SK-N-SH (cell line): ENCODE data around the gene OSBPL9. TPM values are rescaled to one million over a fixed set of nuclear protein-coding genes. Genes with fewer than 3 reads are reported as not detected.

Experiments
- CTCF ChIA-PET: fragments of 300-600, 350-600 bp; formaldehyde crosslinking; extraction: SDS; loops from one replicate; lab custom pipeline; 2021; lab: Yijun Ruan, JAX
- POLR2A ChIA-PET: fragments of 350-600 bp; sonication (Branson Sonifier 250); formaldehyde crosslinking; extraction: SDS; loops from one replicate; lab custom pipeline; 2020; ENCODE audit warnings: antibody characterized with exemption, inconsistent platforms; lab: Yijun Ruan, JAX
- DNase-seq: peaks from one replicate; pipeline ENCODE4 v3.0.0; 2012
- H2AFZ ChIP-seq: fragments of 200-600 bp; sonication (generic); 2 replicates; pipeline ENCODE4 v1.8.1; 2016; ENCODE audit warnings: antibody characterized with exemption, mild to moderate bottlenecking, low read depth
- H3F3A ChIP-seq: fragments of 200-600 bp; sonication (generic); replicated peaks from 2 replicates; pipeline ENCODE3; 2016; ENCODE audit warnings: antibody characterized with exemption, mild to moderate bottlenecking; ENCODE audit not compliant: insufficient read depth
- H3K27ac ChIP-seq, 2 experiments: fragments of 200-500 bp in 1 of 2; fragments of 200-600 bp in 1 of 2; sonication (Bioruptor generic) in 1 of 2; sonication (generic), shearing (Covaris generic) in 1 of 2; 2 replicates each; pipeline versions ENCODE4 v1.5.1 to v1.6.1; 2014 to 2016; ENCODE audit warnings: low read depth in 2 of 2, inconsistent platforms in 1 of 2, low read length in 1 of 2, mild to moderate bottlenecking in 1 of 2, mixed read lengths in 1 of 2
- H3K27me3 ChIP-seq: fragments of 200-600 bp; sonication (generic), shearing (Covaris generic); 2 replicates; pipeline ENCODE4 v1.6.1; 2016; ENCODE audit warnings: mixed run types; ENCODE audit not compliant: insufficient read depth
- H3K36me3 ChIP-seq, 2 experiments: fragments of 200-500 bp in 1 of 2; fragments of 200-600 bp in 1 of 2; sonication (Bioruptor generic) in 1 of 2; sonication (generic) in 1 of 2; replicated peaks in 1 of 2; 2 replicates each; pipeline versions ENCODE3 to v1.5.1; 2014 to 2016; ENCODE audit warnings: low read length in 1 of 2, mild to moderate bottlenecking in 1 of 2; ENCODE audit not compliant: insufficient read depth in 2 of 2, control insufficient read depth in 1 of 2
- H3K4me1 ChIP-seq, 2 experiments: fragments of 200-500 bp in 1 of 2; fragments of 200-600 bp in 1 of 2; sonication (Bioruptor generic) in 1 of 2; sonication (generic), shearing (Covaris generic) in 1 of 2; 2 replicates each; pipeline versions ENCODE4 v1.5.1 to v1.6.1; 2014 to 2016; ENCODE audit warnings: low read depth in 1 of 2, low read length in 1 of 2, mixed run types in 1 of 2; ENCODE audit not compliant: insufficient read depth in 2 of 2, control insufficient read depth in 1 of 2
- H3K4me2 ChIP-seq: fragments of 200-600 bp; sonication (generic), shearing (Covaris generic); 2 replicates; pipeline ENCODE4 v1.6.1; 2017; ENCODE audit warnings: mixed run types
- H3K4me3 ChIP-seq, 2 experiments: fragments of 200-500 bp in 1 of 2; fragments of 200-600 bp in 1 of 2; sonication (Bioruptor generic) in 1 of 2; sonication (generic), shearing (Covaris generic) in 1 of 2; 2 replicates each; pipeline versions ENCODE4 v1.5.1 to v1.8.1; 2014 to 2016; ENCODE audit warnings: low read depth in 2 of 2, inconsistent platforms in 1 of 2, low read length in 1 of 2, mild to moderate bottlenecking in 1 of 2, mixed read lengths in 1 of 2, moderate library complexity in 1 of 2
- H3K79me2 ChIP-seq: fragments of 200-600 bp; sonication (generic); 2 replicates; pipeline ENCODE4 v1.8.1; 2017; ENCODE audit warnings: mild to moderate bottlenecking; ENCODE audit not compliant: insufficient read depth
- H3K9ac ChIP-seq: fragments of 200-600 bp; sonication (generic); 2 replicates; pipeline ENCODE4 v1.6.1; 2017; ENCODE audit warnings: mixed run types
- H3K9me2 ChIP-seq: fragments of 200-600 bp; sonication (generic); 2 replicates; pipeline ENCODE4 v1.6.1; 2017; ENCODE audit warnings: mixed run types
- H3K9me3 ChIP-seq: fragments of 200-600 bp; sonication (generic); 2 replicates; pipeline ENCODE4 v1.6.1; 2017; ENCODE audit warnings: mixed run types, mild to moderate bottlenecking, moderate library complexity
- H4K20me1 ChIP-seq: fragments of 200-600 bp; sonication (generic); 2 replicates; pipeline ENCODE4 v1.6.1; 2017; ENCODE audit warnings: mild to moderate bottlenecking, mixed run types; ENCODE audit not compliant: insufficient read depth
- CHD2 ChIP-seq: fragments of 150-350 bp; IDR thresholded peaks from 2 replicates; pipeline ENCODE4 v1.6.1; 2018; ENCODE audit warnings: low read length; ENCODE audit not compliant: partially characterized antibody
- ELF1 ChIP-seq: IDR thresholded peaks from 2 replicates; pipeline ENCODE4 v1.4.0; 2012
- EZH2phosphoT487 ChIP-seq: fragments of 200-600 bp; sonication (generic); IDR thresholded peaks from 2 replicates; pipeline ENCODE4 v1.6.1; 2017; ENCODE audit warnings: low read depth, mixed run types, mild to moderate bottlenecking, antibody characterized with exemption, moderate library complexity, borderline replicate concordance
- FOXJ3 ChIP-seq: sonication (generic); formaldehyde crosslinking; IDR thresholded peaks from 2 replicates; pipeline ENCODE4 v1.5.1; 2020; ENCODE audit warnings: mild to moderate bottlenecking, missing genetic modification reagents
- GABPA ChIP-seq: IDR thresholded peaks from 2 replicates; pipeline ENCODE4 v1.4.0; 2012; ENCODE audit warnings: low read depth, mild to moderate bottlenecking
- JUND ChIP-seq: IDR thresholded peaks from 2 replicates; pipeline ENCODE4 v1.4.0; 2012
- MEF2A ChIP-seq: IDR thresholded peaks from 2 replicates; pipeline ENCODE4 v1.4.0; 2012; ENCODE audit warnings: low read depth, borderline replicate concordance
- MXI1 ChIP-seq: IDR thresholded peaks from 2 replicates; pipeline ENCODE4 v1.6.1; 2012; ENCODE audit warnings: mild to moderate bottlenecking, low read depth, low read length, improper control_type of control experiment
- PBX3 ChIP-seq: IDR thresholded peaks from 2 replicates; pipeline ENCODE4; 2012
- POLR2AphosphoS5 ChIP-seq: IDR thresholded peaks from 2 replicates; pipeline ENCODE4 v1.6.1; 2012; ENCODE audit warnings: low read depth, low read length
- RCOR1 ChIP-seq: fragments of 150-350 bp; IDR thresholded peaks from 2 replicates; pipeline ENCODE4 v1.6.1; 2017; ENCODE audit warnings: antibody characterized with exemption, low read length
- RXRA ChIP-seq: IDR thresholded peaks from 2 replicates; pipeline ENCODE4 v1.4.0; 2012; ENCODE audit warnings: low read depth, mild to moderate bottlenecking, borderline replicate concordance
- TAF1 ChIP-seq: IDR thresholded peaks from 2 replicates; pipeline ENCODE4 v1.6.1; 2012; ENCODE audit warnings: low read depth, mild to moderate bottlenecking, low read length, moderate library complexity, borderline replicate concordance
- TCF12 ChIP-seq: IDR thresholded peaks from 2 replicates; pipeline ENCODE4 v1.4.0; 2012
- USF1 ChIP-seq: IDR thresholded peaks from 2 replicates; pipeline ENCODE4 v1.4.0; 2012; ENCODE audit warnings: low read depth, borderline replicate concordance
- USF2 ChIP-seq: fragments of 150-350 bp; IDR thresholded peaks from 2 replicates; pipeline ENCODE4 v1.6.1; 2017; ENCODE audit warnings: antibody characterized with exemption, low read length, low read depth, borderline replicate concordance
- ZBTB33 ChIP-seq: IDR thresholded peaks from 2 replicates; pipeline ENCODE4 v1.4.0; 2012; ENCODE audit warnings: low read depth, borderline replicate concordance
- WGBS: methylation state at CpG from one replicate; pipeline ENCODE4 v1.1.6; 2017; ENCODE audit warnings: low lambda C conversion rate; 5-methylcytosine and 5-hydroxymethylcytosine counted together
- polyA plus RNA-seq, 3 experiments: library from polyadenylated mRNA; depleted of rRNA; stranded (reverse); fragments of >200 nt; gene quantifications; 2 replicates each; pipeline ENCODE4 v1.2.3, GENCODE V29; 2012

The OSBPL9 gene
- polyA plus RNA-seq, 1 of the 3 experiments (the other 2 are of a cell fraction) = 43.9 TPM

GRCh38 chr1:51669272-51669671 lies 52.4 kb downstream of the OSBPL9 start:
- CTCF ChIA-PET = no interaction called here
- Histone ChIP-seq H3K36me3 (no peaks in the 10 kb centered on the region), H4K20me1 (no peaks in the 10 kb centered on the region), H3K9me2 (no peaks in the 10 kb centered on the region), H3K27me3 (no peaks in the 10 kb centered on the region), H3F3A (peaks cover 11% of the 10 kb centered on the region), H3K9ac (no peak overlapping the region), H3K4me1 (peaks cover 10 to 15% of the 10 kb centered on the region in 2 experiments; a peak in 3 of 4 replicates), H3K79me2 (peaks cover 53% of the 10 kb centered on the region), H3K4me3 (no peak overlapping the region), H3K9me3 (no peaks in the 10 kb centered on the region), H2AFZ (no peak overlapping the region), H3K4me2 (no peak overlapping the region), H3K27ac (peak overlapping the region; percentile 6 to 48; a peak in 2 of 4 replicates)
- no peak for DNase-seq
- POLR2A ChIA-PET = no interaction called here
- no peak for TF ChIP-seq ZBTB33
- no peak for TF ChIP-seq USF2
- no peak for TF ChIP-seq USF1
- TF ChIP-seq RCOR1 = no peak
- no peak for TF ChIP-seq TAF1
- no peak for TF ChIP-seq POLR2AphosphoS5
- TF ChIP-seq FOXJ3 = no peak
- TF ChIP-seq MEF2A = no peak
- no peak for TF ChIP-seq TCF12
- TF ChIP-seq ELF1 = no peak
- no peak for TF ChIP-seq CHD2
- no peak for TF ChIP-seq MXI1
- TF ChIP-seq PBX3 = no peak
- TF ChIP-seq RXRA = no peak
- TF ChIP-seq GABPA = no peak
- no peak for TF ChIP-seq EZH2phosphoT487
- no peak for TF ChIP-seq JUND
- WGBS = 85% methylated on average over 4 of the region's 4 CpGs
